UCSD-AML1 (cell line): ENCODE measurements around the gene CHMP1A.
A peak's percentile ranks its signal among the peaks of the same experiment; 100 is the strongest.
"Not testable (repeated sequence)": the region's sequence is repeated elsewhere in the genome, so short reads cannot be mapped to it uniquely, and the experiment has no call there.

ENCODE experiments used
- DNase-seq: peaks from one replicate; lab custom pipeline; 2025; ENCODE audit not compliant: unreplicated experiment; lab: John Stamatoyannopoulos, UW

Gene CHMP1A

DNA sequence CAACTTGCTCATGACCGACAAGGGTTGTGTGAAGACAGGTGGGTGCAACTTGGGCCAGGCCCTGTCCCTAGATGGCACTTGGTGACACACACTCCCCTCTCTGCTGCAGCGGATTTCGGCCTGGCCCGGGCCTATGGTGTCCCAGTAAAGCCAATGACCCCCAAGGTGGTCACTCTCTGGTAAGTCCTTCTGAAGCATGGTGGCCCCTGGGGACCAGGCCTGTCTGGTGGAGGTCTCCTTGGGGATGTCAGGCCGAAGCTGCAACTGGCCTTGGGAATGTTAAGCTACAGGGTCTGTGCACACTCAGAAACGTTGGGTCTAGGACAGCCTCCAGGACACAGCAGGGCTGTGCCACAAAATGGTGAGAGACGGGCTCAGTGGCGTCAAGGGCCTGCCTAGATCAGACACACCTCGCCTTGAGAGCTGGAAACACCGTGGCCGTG is 35.8 kb upstream of the CHMP1A start:
- DNase-seq = no peak

DNA sequence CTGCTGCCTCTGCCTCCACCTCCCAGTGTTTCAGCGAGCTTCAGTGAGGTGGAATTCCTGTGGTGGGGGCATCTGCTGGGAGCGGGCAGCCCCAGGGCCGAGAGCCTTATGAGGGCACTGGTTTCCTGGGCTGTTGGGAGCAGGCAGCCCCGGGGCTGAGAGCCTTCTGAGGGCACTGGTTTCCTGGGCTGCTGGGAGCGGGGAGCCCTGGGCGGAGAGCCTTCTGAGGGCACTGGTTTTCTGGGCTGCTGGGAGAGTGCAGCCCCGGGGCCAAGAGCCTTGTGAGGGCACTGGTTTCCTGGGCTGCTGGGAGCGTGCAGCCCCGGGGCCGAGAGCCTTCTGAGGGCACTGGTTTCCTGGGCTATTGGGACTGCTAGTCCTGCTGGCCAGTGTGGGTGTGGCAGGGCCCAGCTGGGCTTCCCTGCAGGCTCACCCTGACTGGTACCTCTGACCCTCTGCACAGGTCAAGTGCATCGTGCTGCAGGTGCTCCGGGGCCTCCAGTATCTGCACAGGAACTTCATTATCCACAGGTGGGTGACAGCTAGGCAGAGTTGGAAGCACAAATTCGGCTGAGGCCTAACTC is 34.6 kb upstream of the CHMP1A start:
- no peak for DNase-seq

DNA sequence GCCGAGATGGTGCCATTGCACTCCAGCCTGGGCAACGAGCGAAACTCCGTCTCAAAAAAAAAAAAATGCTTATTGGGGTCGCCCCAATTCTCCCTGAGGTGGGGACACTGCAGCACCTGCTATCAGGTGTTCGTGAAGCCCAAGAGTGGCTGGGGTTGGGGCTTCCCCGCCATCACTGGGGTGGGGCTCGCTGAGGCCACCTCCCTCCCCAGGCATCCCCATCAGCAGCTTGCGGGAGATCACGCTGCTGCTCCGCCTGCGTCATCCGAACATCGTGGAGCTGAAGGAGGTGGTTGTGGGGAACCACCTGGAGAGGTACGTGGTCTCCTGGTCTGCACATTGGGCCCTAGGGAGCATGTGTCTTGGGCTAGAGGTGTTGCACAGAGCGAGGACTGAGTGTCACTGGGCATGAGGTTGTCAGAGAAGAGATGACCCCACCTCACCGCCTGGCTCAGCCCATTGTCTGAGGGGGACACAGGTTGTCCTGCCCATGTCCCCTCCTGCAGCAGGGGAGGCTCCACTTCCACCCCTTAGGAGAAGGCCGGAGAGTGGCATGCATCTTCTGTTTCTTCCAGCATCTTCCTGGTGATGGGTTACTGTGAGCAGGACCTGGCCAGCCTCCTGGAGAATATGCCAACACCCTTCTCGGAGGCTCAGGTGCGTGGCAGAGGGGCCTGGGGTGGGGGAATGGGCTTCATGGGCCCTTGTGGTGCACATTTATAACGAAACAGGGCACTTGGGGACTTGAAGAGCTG is 33.9 kb upstream of the CHMP1A start:
- no peak for DNase-seq

DNA sequence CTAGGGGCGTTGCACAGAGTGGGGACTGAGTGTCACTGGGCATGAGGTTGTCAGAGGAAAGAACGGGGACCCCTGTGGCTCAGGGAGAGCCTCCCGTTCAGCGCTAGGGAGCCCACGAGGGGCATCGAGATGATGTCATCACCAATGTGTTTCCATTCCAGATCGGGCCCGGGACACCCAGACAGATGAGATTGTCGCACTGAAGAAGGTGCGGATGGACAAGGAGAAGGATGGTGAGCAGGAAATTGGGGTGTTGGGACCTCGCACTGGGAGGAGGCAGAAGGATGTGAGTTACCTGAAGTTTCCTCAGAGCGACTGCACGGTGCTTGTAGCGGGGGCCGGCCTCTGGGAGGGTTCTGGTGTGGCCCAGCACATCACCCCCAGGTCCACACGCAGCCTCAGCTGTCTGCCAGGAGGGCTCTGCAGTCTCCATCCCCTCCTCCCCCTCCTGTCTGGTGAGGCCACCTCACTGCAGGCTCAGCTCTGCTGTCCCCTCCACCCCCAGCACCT is 32.9 kb upstream of the CHMP1A start:
- no peak for DNase-seq

DNA sequence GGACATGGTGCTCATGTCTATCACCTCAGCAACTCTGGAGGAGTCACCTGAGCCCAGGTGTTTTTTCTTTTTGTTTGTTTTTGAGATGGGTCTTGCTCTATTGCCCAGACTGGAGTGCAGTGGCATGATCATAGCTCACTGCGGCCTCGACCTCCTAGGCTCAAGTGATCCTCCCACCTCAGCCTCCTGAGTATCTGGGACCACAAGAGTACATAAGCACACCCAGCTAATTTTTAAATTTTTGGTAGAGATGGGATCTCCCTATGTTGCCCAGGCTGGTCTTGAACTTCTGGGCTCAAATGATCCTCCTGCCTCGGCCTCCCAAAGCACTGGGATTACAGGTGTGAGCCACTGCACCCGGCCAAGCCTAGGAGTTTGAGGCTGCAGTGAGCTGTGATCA is 32.1 kb upstream of the CHMP1A start:
- not testable (repeated sequence) for DNase-seq

GRCh38 chr16:89689142-89689541 is 31.6 kb upstream of the CHMP1A start:
- DNase-seq = no peak

DNA sequence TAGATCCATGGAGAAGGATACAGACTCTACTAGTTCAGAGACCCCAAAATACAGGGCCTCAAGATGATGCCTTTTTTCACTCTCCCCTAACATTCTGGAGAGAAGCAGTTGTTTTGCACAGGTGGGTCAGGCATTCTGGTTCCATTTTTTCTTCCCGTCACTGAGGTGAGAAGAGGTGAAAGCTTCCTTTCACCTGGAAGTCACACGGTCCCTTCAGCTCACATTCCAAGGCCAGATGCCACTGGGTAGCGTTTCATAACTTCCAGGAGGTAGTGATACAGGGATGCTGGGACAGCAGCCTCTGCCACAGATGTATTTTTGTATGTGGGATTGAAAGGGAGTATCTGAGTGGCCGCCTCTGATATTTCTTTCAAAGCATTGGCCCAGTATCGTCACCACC is 30.9 kb upstream of the CHMP1A start:
- no peak for DNase-seq

DNA sequence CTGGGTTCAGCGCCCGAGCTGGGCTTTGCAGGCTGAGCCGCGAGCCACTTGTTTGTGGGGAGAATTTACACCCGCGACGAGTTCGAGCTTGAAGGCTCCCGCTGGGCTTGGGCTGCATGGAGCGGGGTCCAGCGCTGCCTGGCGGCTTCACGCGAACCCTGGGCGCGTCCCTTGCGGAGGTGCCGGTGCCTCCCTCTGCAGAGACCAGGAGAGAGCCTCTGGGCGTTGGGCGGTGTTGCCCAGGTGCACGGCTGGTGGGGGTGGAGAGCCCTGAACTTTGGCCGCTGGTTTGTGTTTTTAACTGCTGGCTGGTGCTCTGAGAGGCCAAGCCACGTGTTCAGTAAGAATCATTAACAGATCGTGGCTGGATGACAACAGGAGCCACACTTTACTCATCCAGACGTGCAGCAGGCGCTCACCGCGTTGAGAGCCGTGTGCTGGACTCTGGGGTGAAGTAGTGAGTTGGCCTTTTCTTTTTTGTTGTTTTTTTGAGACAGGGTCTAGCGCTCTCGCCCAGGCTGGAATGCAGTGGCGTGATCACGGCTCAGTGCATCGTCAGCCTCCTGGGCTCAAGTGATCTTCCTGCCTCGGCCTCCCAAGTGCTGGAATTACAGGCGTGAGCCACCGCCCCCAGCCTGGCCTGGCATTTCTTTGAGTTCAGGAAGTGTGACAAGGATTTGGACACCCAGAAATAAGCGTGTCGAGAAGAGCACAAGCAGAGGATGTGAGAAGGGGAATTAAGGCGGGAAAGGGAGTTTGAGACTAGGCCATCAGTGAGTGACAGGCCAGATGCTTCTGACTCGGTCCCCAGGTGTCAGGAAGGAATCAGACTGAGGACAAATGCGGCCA is 29.8 kb upstream of the CHMP1A start:
- no peak for DNase-seq

DNA sequence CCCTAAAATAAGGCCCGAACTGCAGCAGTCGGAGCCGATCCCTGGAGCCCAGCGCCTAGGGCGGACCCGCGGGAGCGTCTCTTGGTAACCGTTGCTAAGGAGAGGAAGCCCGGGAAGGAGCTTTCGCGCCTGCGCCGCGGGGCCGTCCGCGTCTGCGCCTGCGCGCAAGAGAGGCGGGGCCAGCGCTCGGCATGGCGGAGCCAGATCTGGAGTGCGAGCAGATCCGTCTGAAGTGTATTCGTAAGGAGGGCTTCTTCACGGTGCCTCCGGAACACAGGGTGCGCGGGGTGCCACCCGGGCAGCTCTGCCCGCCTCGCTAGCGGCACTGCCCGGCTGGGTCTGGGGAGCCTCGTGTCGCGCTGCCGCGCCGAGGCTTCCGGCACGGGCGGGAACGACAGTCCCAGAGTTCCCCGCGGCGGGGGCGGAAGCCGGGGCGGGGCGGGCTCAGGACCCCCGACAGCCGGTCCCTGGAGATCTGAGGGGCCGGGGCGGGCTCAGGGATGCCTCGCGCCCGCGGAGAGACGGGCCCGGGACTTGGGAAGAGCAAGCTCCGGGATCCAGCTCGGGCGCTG is 29.1 kb upstream of the CHMP1A start, which contains the start of gene CDK10:
TSS of gene CDK10 (plus strand) at position 170 of the 572 bp plus-strand sequence. CDS start at position 192, 22 bp downstream.
- peak; percentile 92 for DNase-seq

GRCh38 chr16:89685916-89686315 is 28.4 kb upstream of the CHMP1A start:
- no peak for DNase-seq

- no peak for DNase-seq
Observed at GRCh38 chr16:89678258-89678657, 20.8 kb upstream of the CHMP1A start.

DNA sequence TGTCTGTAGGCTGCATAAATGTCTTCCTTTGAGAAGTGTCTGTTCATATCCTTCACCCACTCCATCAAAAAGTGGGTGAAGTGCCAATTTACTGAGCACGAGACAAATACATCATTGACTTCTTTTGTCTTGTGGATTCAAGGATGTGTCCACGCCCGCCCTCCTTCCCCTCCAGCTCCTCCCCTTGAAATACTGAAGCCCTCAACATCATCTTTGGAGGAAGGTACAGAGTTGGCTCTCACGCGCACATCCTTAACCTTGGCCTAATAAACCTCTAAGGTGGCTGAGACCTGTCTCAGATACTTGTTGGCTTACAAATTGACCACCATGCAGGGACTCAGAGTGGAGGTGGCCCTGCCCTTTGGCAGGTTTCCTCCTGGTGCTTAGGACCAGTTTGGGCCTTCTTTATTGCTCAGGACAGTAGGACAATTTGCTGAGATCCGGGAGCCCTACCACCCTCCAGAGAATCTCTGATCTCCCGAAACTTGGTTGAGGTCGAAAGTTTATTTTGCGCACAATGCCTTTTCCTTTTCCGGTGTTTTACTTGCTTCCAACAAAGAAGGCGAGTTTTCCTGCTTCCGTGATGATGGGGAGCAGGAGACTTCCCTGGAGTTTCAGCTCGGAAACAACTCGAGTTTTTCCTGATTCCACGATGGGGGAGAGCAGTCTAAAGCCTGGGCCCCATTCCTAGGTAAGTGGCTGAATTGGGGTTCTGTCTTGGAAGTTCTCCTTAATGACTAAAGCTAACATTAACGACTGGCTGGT is 14.9 kb upstream of the CHMP1A start:
- DNase-seq = no peak

DNA sequence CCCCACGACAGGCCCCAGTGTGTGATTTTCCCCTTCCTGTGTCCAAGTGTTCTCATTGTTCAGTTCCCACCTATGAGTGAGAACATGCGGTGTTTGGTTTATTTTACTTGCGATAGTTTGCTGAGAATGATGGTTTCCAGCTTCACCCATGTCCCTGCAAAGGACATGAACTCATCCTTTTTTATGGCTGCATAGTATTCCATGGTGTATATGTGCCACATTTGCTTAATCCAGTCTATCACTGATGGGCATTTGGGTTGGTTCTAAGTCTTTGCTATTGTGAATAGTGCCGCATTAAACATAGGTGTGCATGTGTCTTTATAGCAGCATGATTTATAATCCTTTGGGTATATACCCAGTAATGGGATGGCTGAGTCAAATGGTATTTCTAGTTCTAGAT is 14.1 kb upstream of the CHMP1A start:
- DNase-seq = not testable (repeated sequence)

DNA sequence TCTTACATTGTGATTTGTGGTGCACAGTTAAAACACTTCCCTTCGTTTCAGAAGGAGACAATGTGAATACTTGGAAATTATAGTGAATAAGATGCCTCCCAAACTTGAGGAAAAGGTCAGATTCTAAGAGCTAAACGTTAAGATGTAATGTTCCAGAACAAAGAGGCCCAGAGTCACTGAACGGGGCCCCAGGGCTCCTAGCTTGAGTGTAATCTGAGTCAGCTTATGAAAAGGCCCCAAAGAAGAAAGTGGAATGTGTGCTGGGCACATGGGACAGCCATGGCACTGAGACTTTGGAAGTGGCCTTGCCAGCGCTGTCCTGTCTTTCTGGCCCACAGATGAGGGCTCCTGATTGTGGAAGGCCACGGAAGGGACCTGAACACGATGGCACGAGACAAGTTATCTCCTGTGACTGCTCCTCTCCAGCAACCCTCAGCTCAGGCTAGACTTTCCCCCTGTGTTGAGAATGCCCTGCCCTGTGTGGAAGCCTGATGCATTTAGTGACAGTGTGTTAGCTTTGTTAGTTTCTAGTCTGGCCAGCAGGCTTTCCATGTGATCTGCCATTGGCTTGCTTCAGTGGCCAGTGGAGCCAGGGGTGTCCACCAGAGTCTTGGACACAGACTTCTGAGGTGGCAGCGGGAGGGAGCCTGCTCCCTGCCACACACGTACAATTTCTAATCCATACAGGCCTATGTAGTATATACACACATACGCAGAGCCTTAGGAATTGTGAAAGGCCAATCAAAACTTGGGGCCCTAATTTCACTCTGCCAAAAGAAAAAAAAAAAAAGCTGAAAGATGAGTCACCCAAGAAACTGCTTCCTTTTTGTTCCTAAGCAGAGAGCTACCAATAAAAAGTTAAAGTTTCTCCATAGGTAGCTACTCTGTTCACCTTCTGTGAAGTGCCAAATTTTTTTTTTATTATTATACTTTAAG is 13.3 kb upstream of the CHMP1A start:
- no peak for DNase-seq

- DNase-seq = no peak
Observed at GRCh38 chr16:89669755-89670154, 12.2 kb upstream of the CHMP1A start.

- DNase-seq = no peak
Observed at GRCh38 chr16:89668790-89669158, 11.3 kb upstream of the CHMP1A start.

DNA sequence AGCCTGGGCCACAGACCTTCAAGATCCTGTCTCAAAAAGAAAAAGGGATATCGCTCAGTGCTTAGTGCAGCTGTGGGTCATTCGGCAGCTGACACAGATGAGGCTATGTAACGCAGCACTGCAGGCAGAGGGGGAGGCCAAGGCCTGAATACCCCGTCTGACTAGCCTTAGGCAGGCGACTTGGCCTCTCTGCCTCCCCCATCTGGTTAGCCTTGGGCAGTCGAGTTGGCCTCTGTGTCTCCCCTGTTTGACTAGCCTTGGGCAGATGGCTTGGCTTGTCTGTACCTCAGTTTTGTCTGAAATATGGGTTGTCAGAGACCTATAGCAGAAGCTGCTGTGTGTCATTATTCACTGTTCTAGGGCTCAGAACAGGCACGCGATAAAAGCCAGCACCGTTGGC is 10.1 kb upstream of the CHMP1A start:
- DNase-seq = no peak

DNA sequence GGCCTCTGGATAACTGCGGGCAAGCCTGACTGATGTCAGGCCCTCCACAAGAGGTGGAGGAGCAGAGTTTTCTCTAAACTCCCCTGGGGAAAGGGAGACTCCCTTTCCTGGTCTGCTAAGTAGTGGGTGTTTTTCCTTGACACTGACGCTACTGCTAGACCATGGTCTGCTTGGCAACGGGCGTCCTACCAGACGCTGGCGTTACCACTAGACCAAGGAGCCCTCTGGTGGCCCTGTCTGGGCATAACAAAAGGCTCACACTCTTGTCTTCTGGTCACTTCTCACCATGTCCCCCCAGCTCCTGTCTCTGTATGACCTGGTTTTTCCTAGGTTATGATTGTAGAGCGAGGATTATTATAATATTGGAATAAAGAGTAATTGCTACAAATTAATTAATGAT is 9.5 kb upstream of the CHMP1A start:
- DNase-seq = peak; percentile 23

DNA sequence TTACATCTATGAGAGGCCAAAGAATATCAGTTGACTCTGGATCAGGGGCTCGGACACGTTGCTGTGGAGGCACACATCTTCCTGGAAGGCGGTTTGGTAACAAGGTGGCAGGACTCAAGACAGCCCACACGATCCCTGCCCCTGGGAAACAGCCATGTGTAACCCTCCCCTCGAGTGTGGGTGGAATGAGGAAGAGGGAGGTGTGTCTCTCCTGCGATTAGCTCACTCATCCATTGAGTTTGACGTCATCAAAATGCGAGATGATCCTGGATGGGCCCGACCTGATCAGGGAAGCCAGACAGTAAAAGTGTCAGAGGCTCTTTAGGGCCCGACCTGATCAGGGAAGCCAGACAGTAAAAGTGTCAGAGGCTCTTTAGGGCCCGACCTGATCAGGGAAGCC is 6.7 kb upstream of the CHMP1A start:
- DNase-seq = not testable (repeated sequence)
